Breast epithelium (tissue), 3 donors: Measurements from ENCODE around the gene DNM1L.

Experiments
- POLR2A ChIP-seq: fragments of 450-650 bp; IDR thresholded peaks from one replicate; pipeline ENCODE4 v1.6.1; 2016; ENCODE audit warnings: antibody characterized with exemption, mild to moderate bottlenecking, moderate library complexity
- POLR2AphosphoS5 ChIP-seq, 3 donors: sonication (generic); formaldehyde crosslinking; IDR thresholded peaks; one replicate each; pipeline ENCODE4 v1.6.1; 2017; ENCODE audit warnings: antibody characterized with exemption in 3 of 3
- TF ChIP-seq, protein P1 (sequence below), 3 donors: fragments of 450-650 bp; IDR thresholded peaks; one replicate each; pipeline ENCODE4 v1.5.1; 2016 to 2017; ENCODE audit warnings: antibody characterized with exemption in 3 of 3, mild to moderate bottlenecking in 3 of 3, moderate library complexity in 3 of 3

DNA sequence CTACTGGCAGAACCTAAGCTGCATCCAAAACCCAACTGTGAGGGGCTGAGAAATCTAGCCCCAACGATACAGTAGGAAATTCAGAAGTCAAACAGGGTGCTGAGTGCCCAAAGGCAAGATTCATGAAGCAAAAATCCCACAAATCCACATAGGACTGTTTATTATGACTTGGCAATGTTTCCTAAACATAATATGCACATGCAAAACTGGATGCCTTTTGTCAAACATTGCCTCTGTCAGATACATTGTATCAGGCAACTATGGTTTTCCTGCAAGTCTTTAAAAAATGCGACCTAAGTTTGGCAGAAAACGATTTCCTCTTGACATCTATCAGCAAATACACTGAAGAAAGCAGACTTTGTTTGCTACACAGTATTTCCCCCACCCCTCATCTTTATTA lies 103.9 kb downstream of the DNM1L start:
- TF ChIP-seq POLR2AphosphoS5 (IDR thresholded peaks at IDR 0.05) (no peak), POLR2A (no peak)
- TF ChIP-seq, protein P1, sequence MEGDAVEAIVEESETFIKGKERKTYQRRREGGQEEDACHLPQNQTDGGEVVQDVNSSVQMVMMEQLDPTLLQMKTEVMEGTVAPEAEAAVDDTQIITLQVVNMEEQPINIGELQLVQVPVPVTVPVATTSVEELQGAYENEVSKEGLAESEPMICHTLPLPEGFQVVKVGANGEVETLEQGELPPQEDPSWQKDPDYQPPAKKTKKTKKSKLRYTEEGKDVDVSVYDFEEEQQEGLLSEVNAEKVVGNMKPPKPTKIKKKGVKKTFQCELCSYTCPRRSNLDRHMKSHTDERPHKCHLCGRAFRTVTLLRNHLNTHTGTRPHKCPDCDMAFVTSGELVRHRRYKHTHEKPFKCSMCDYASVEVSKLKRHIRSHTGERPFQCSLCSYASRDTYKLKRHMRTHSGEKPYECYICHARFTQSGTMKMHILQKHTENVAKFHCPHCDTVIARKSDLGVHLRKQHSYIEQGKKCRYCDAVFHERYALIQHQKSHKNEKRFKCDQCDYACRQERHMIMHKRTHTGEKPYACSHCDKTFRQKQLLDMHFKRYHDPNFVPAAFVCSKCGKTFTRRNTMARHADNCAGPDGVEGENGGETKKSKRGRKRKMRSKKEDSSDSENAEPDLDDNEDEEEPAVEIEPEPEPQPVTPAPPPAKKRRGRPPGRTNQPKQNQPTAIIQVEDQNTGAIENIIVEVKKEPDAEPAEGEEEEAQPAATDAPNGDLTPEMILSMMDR (IDR thresholded peaks at IDR 0.05) = no peak
